ENCODE results near the gene ENDOV. TPM values are rescaled to one million over a fixed set of nuclear protein-coding genes. Genes with fewer than 3 reads are reported as not detected.
A peak's percentile ranks its signal among the peaks of the same experiment; 100 is the strongest.
"Not testable (repeated sequence)": the region's sequence is repeated elsewhere in the genome, so short reads cannot be mapped to it uniquely, and the experiment has no call there.

ENDOV gene
- total RNA-seq, 2 experiments from 2014 or later, result 14.2 to 16.2 TPM

GRCh38 chr17:80393961-80394360 is 21.0 kb upstream of the ENDOV start:
- no peak overlapping the region for H3K27ac Mint-ChIP-seq
- H3K4me3 Mint-ChIP-seq, result no peak overlapping the region
- no peak for DNase-seq
- ChIA-PET POLR2A (interaction anchor here (4.4 kb wide), 1 partner anchor 8 kb away, joined by 26 read pairs; no protein-coding TSS in a partner anchor), CTCF (no interaction called here)
- H3K9me3 Mint-ChIP-seq, result no peaks in the 10 kb centered on the region
- H3K36me3 Mint-ChIP-seq (ENCODE audit: low read depth), result peaks cover 71% of the 10 kb centered on the region
- H3K27me3 Mint-ChIP-seq, result no peaks in the 10 kb centered on the region
- peaks cover 20% of the 10 kb centered on the region for H3K4me1 Mint-ChIP-seq

- DNase-seq, result no peak
- H3K4me3 Mint-ChIP-seq, result no peak overlapping the region
- H3K4me1 Mint-ChIP-seq, result peaks cover 20% of the 10 kb centered on the region
- ChIA-PET CTCF (no interaction called here), POLR2A (interaction anchor here (0.6 to 4.4 kb wide), 4 partner anchors 9 to 1135 kb away, joined by 3 to 26 read pairs (median 4); no protein-coding TSS in a partner anchor)
- H3K27ac Mint-ChIP-seq, result peak overlapping the region; percentile 40
- no peaks in the 10 kb centered on the region for H3K9me3 Mint-ChIP-seq
- no peaks in the 10 kb centered on the region for H3K27me3 Mint-ChIP-seq
- H3K36me3 Mint-ChIP-seq (ENCODE audit: low read depth), result peaks cover 63% of the 10 kb centered on the region
These were observed 20.2 kb upstream of the ENDOV start for GRCh38 chr17:80394629-80395216.

GRCh38 chr17:80395402-80396151 is 19.4 kb upstream of the ENDOV start:
- Mint-ChIP-seq H3K9me3 (no peaks in the 10 kb centered on the region), H3K27ac (no peak overlapping the region), H3K4me1 (peaks cover 20% of the 10 kb centered on the region), H3K36me3 (ENCODE audit: low read depth) (peaks cover 55% of the 10 kb centered on the region), H3K4me3 (no peak overlapping the region), H3K27me3 (no peaks in the 10 kb centered on the region)
- ChIA-PET POLR2A (interaction anchor here (0.6 to 4.4 kb wide), 4 partner anchors 10 to 1134 kb away, joined by 3 to 26 read pairs (median 4); no protein-coding TSS in a partner anchor), CTCF (no interaction called here)
- DNase-seq, result no peak

GRCh38 chr17:80396157-80397033 is 18.6 kb upstream of the ENDOV start:
- peaks cover 51% of the 10 kb centered on the region for H3K36me3 Mint-ChIP-seq (ENCODE audit: low read depth)
- CTCF ChIA-PET, result no interaction called here

GRCh38 chr17:80397034-80397387 is 18.0 kb upstream of the ENDOV start:
- H3K27me3 Mint-ChIP-seq, result no peaks in the 10 kb centered on the region
- POLR2A ChIA-PET, result interaction anchor here (1.0 to 4.4 kb wide), 2 partner anchors 11 to 13 kb away, joined by 3 to 26 read pairs; no protein-coding TSS in a partner anchor

More at GRCh38 chr17:80396157-80397033, 18.6 kb upstream of the ENDOV start:
- POLR2A ChIA-PET, result interaction anchor here (1.0 to 4.4 kb wide), 2 partner anchors 10 to 14 kb away, joined by 3 to 26 read pairs; no protein-coding TSS in a partner anchor
- peaks cover 19% of the 10 kb centered on the region for H3K4me1 Mint-ChIP-seq
- no peaks in the 10 kb centered on the region for H3K9me3 Mint-ChIP-seq
- no peak for DNase-seq
- no peak overlapping the region for H3K4me3 Mint-ChIP-seq
- H3K27ac Mint-ChIP-seq, result peak overlapping the region; percentile 58
- H3K27me3 Mint-ChIP-seq, result no peaks in the 10 kb centered on the region

GRCh38 chr17:80397686-80398085 is 17.3 kb upstream of the ENDOV start:
- no peak for DNase-seq
- H3K36me3 Mint-ChIP-seq (ENCODE audit: low read depth), result peaks cover 39% of the 10 kb centered on the region
- no peaks in the 10 kb centered on the region for H3K27me3 Mint-ChIP-seq
- CTCF ChIA-PET, result no interaction called here
- POLR2A ChIA-PET, result interaction anchor here (1.0 to 4.4 kb wide), 2 partner anchors 12 kb away, joined by 3 to 26 read pairs; no protein-coding TSS in a partner anchor
- peak overlapping the region; percentile 22 for H3K27ac Mint-ChIP-seq
- no peak overlapping the region for H3K4me3 Mint-ChIP-seq
- peaks cover 18% of the 10 kb centered on the region for H3K4me1 Mint-ChIP-seq
- H3K9me3 Mint-ChIP-seq, result no peaks in the 10 kb centered on the region

More at GRCh38 chr17:80397034-80397387, 18.0 kb upstream of the ENDOV start:
- no peak for DNase-seq
- peak overlapping the region; percentile 58 for H3K27ac Mint-ChIP-seq
- H3K4me1 Mint-ChIP-seq, result peaks cover 18% of the 10 kb centered on the region
- CTCF ChIA-PET, result no interaction called here
- H3K36me3 Mint-ChIP-seq (ENCODE audit: low read depth), result peaks cover 46% of the 10 kb centered on the region
- no peaks in the 10 kb centered on the region for H3K9me3 Mint-ChIP-seq
- no peak overlapping the region for H3K4me3 Mint-ChIP-seq

- POLR2A ChIA-PET; CTCF ChIA-PET; H3K4me3 Mint-ChIP-seq; H3K36me3 Mint-ChIP-seq (ENCODE audit: low read depth); H3K27ac Mint-ChIP-seq; H3K27me3 Mint-ChIP-seq; H3K9me3 Mint-ChIP-seq; DNase-seq; H3K4me1 Mint-ChIP-seq: not testable (repeated sequence)
These were observed 13.9 kb upstream of the ENDOV start for GRCh38 chr17:80401086-80401485.

GRCh38 chr17:80402102-80402501 is 12.9 kb upstream of the ENDOV start:
- H3K4me3 Mint-ChIP-seq; H3K27me3 Mint-ChIP-seq; DNase-seq; H3K9me3 Mint-ChIP-seq; CTCF ChIA-PET; H3K36me3 Mint-ChIP-seq (ENCODE audit: low read depth); H3K4me1 Mint-ChIP-seq; H3K27ac Mint-ChIP-seq; POLR2A ChIA-PET: not testable (repeated sequence)

GRCh38 chr17:80402959-80403358 is 12.0 kb upstream of the ENDOV start:
- no peak for DNase-seq
- Mint-ChIP-seq H3K27ac (no peak overlapping the region), H3K36me3 (ENCODE audit: low read depth) (no peaks in the 10 kb centered on the region), H3K27me3 (no peaks in the 10 kb centered on the region), H3K9me3 (no peaks in the 10 kb centered on the region), H3K4me1 (peaks cover 2% of the 10 kb centered on the region), H3K4me3 (no peak overlapping the region)
- ChIA-PET POLR2A (interaction anchor here (0.6 kb wide), 1 partner anchor 696 kb away, joined by 4 read pairs; no protein-coding TSS in a partner anchor), CTCF (no interaction called here)

- H3K9me3 Mint-ChIP-seq, result no peaks in the 10 kb centered on the region
These were observed 8.8 kb upstream of the ENDOV start for GRCh38 chr17:80406146-80406545.

GRCh38 chr17:80407917-80408316 is 7.0 kb upstream of the ENDOV start:
- H3K4me1 Mint-ChIP-seq; CTCF ChIA-PET; H3K27ac Mint-ChIP-seq; DNase-seq; H3K9me3 Mint-ChIP-seq; H3K36me3 Mint-ChIP-seq (ENCODE audit: low read depth); POLR2A ChIA-PET; H3K4me3 Mint-ChIP-seq: not testable (repeated sequence)
- peaks cover 17% of the 10 kb centered on the region for H3K27me3 Mint-ChIP-seq

More at GRCh38 chr17:80406146-80406545, 8.8 kb upstream of the ENDOV start:
- no peaks in the 10 kb centered on the region for H3K36me3 Mint-ChIP-seq (ENCODE audit: low read depth)
- CTCF ChIA-PET, result no interaction called here
- POLR2A ChIA-PET, result interaction anchor here (1.4 kb wide), 1 partner anchor 9 kb away, joined by 3 read pairs; the partner anchor contains the start of gene ENDOV
- no peak overlapping the region for H3K4me3 Mint-ChIP-seq
- H3K4me1 Mint-ChIP-seq, result no peaks in the 10 kb centered on the region
- DNase-seq, result no peak
- H3K27me3 Mint-ChIP-seq, result peaks cover 6% of the 10 kb centered on the region
- H3K27ac Mint-ChIP-seq, result no peak overlapping the region

GRCh38 chr17:80408872-80409271 is 6.1 kb upstream of the ENDOV start:
- H3K36me3 Mint-ChIP-seq (ENCODE audit: low read depth), result no peaks in the 10 kb centered on the region
- no peaks in the 10 kb centered on the region for H3K4me1 Mint-ChIP-seq
- POLR2A ChIA-PET, result no interaction called here
- peaks cover 25% of the 10 kb centered on the region for H3K27me3 Mint-ChIP-seq
- CTCF ChIA-PET, result interaction anchor here (1.0 kb wide), 1 partner anchor 308 kb away, joined by 3 read pairs; the partner anchor contains the start of gene GAA
- no peaks in the 10 kb centered on the region for H3K9me3 Mint-ChIP-seq
- no peak overlapping the region for H3K27ac Mint-ChIP-seq
- DNase-seq, result no peak
- no peak overlapping the region for H3K4me3 Mint-ChIP-seq

All from activated CD4-positive, alpha-beta memory T cell treated with anti-CD3 and anti-CD28 coated beads, Interleukin-2, amount 10 ng/mL, durations not matched to agents 7 days and 5 days (primary cell).